Endodermal cell (in vitro differentiated cells): ENCODE measurements around the gene UPF2. TPM values are rescaled to one million over a fixed set of nuclear protein-coding genes. Genes with fewer than 3 reads are reported as not detected.

Source experiments
- DNase-seq: peaks from one replicate; pipeline ENCODE4 v3.0.0-alpha.2; 2017
- H3K27ac ChIP-seq: 2 replicates; pipeline ENCODE4 v1.5.1; 2013; ENCODE audit warnings: mild to moderate bottlenecking, low read depth, low read length, moderate library complexity
- H3K27me3 ChIP-seq: 2 replicates; pipeline ENCODE4 v1.6.1; 2013; ENCODE audit warnings: mild to moderate bottlenecking, low read length, moderate library complexity; ENCODE audit not compliant: insufficient read depth, control insufficient read depth, poor library complexity, severe bottlenecking
- H3K36me3 ChIP-seq: 2 replicates; pipeline ENCODE4 v1.7.0; 2013; ENCODE audit warnings: mild to moderate bottlenecking, low read length, moderate library complexity; ENCODE audit not compliant: control insufficient read depth, insufficient read depth
- H3K4me1 ChIP-seq: one replicate; pipeline ENCODE4 v1.7.0; 2013; ENCODE audit warnings: low read length; ENCODE audit not compliant: control insufficient read depth, insufficient read depth
- H3K4me3 ChIP-seq: 2 replicates; pipeline ENCODE4 v1.5.1; 2013; ENCODE audit warnings: mild to moderate bottlenecking, low read length, moderate library complexity
- H3K9ac ChIP-seq: 2 replicates; pipeline ENCODE4 v1.6.1; 2013; ENCODE audit warnings: mild to moderate bottlenecking, low read length, moderate library complexity; ENCODE audit not compliant: poor library complexity, severe bottlenecking; ENCODE audit errors: extremely low read depth
- H3K9me3 ChIP-seq: 2 replicates; pipeline ENCODE4 v1.6.1; 2013; ENCODE audit warnings: mild to moderate bottlenecking, low read length, moderate library complexity; ENCODE audit not compliant: control insufficient read depth
- H3K27ac Mint-ChIP-seq: 2 replicates; pipeline ENCODE4 v1.8.0; 2020; ENCODE audit warnings: mixed read lengths
- H3K27me3 Mint-ChIP-seq: 2 replicates; pipeline ENCODE4 v1.8.0; 2021; ENCODE audit warnings: mild to moderate bottlenecking, mixed read lengths; ENCODE audit not compliant: insufficient read depth
- H3K36me3 Mint-ChIP-seq: 2 replicates; pipeline ENCODE4 v1.8.0; 2020; ENCODE audit warnings: low read depth, mixed read lengths
- H3K4me1 Mint-ChIP-seq: 2 replicates; pipeline ENCODE4 v1.8.0; 2020; ENCODE audit warnings: mixed read lengths
- H3K4me3 Mint-ChIP-seq: 2 replicates; pipeline ENCODE4 v1.8.0; 2020; ENCODE audit warnings: mild to moderate bottlenecking, moderate library complexity, mixed read lengths
- H3K9me3 Mint-ChIP-seq: 2 replicates; pipeline ENCODE4 v1.8.0; 2020; ENCODE audit warnings: mild to moderate bottlenecking, mixed read lengths
- WGBS, 2 experiments: methylation state at CpG; one replicate each; pipeline versions ENCODE4 v1.1.5 to v1.1.7; 2013; ENCODE audit warnings: missing lambda C conversion rate in 2 of 2, mixed read lengths in 1 of 2; ENCODE audit not compliant: insufficient coverage in 1 of 2, insufficient read length in 1 of 2; 5-methylcytosine and 5-hydroxymethylcytosine counted together
- total RNA-seq, 2 donors: library from RNA; stranded (reverse); fragmentation: NEBNext Ultra II Directional in 1 of 2; extraction: Animal tissue kit (Norgen Biotek cat#: 25700) in 1 of 2; gene quantifications; 2 replicates in 1 of 2; 3 replicates in 1 of 2; pipeline ENCODE4 v1.2.1, GENCODE V29; 2021
- TF ChIP-seq, protein P1 (sequence below): fragments of 200-600 bp; sonication (generic); conservative IDR thresholded peaks from 2 replicates; pipeline ENCODE4 v1.5.0; 2021; ENCODE audit warnings: antibody characterized with exemption, mild to moderate bottlenecking

UPF2 gene
- total RNA-seq, 2 donors from 2014 or later: 16.8 to 23.4 TPM

DNA sequence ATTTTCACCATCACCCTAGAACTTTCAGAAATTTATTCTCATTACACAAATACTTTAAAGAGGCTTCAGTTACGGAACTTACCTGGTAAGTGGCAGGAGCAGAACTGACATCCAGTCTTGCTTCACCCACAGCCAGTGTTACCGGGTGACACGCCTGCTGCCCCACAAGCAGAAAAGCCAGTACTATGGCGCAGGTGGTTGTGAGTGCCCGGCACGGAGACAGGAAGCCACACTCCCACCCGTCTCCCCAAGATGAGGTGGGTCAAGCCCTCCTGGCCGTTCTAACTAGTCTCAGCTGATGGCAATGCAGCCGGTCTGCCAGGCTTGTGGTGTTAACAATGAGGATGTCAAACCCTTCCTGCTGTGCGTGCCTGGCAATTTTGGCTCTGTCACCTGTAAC lies 132.5 kb downstream of the UPF2 start:
- TF ChIP-seq, protein P1, sequence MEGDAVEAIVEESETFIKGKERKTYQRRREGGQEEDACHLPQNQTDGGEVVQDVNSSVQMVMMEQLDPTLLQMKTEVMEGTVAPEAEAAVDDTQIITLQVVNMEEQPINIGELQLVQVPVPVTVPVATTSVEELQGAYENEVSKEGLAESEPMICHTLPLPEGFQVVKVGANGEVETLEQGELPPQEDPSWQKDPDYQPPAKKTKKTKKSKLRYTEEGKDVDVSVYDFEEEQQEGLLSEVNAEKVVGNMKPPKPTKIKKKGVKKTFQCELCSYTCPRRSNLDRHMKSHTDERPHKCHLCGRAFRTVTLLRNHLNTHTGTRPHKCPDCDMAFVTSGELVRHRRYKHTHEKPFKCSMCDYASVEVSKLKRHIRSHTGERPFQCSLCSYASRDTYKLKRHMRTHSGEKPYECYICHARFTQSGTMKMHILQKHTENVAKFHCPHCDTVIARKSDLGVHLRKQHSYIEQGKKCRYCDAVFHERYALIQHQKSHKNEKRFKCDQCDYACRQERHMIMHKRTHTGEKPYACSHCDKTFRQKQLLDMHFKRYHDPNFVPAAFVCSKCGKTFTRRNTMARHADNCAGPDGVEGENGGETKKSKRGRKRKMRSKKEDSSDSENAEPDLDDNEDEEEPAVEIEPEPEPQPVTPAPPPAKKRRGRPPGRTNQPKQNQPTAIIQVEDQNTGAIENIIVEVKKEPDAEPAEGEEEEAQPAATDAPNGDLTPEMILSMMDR: no peak
- no peaks in the 10 kb centered on the region for H3K27me3 ChIP-seq
- H3K4me3 Mint-ChIP-seq: no peak overlapping the region
- no peak overlapping the region for H3K27ac Mint-ChIP-seq
- no peaks in the 10 kb centered on the region for H3K36me3 ChIP-seq
- DNase-seq: no peak
- H3K36me3 Mint-ChIP-seq: no peaks in the 10 kb centered on the region
- no peak overlapping the region for H3K4me3 ChIP-seq
- no peaks in the 10 kb centered on the region for H3K27me3 Mint-ChIP-seq
- no peak overlapping the region for H3K9ac ChIP-seq
- H3K4me1 ChIP-seq: peaks cover 5% of the 10 kb centered on the region
- no peak overlapping the region for H3K27ac ChIP-seq
- no peaks in the 10 kb centered on the region for H3K9me3 Mint-ChIP-seq
- H3K4me1 Mint-ChIP-seq: peaks cover 10% of the 10 kb centered on the region
- WGBS, 2 experiments: 91 to 94% methylated on average over 7 to 10 of the region's 10 CpGs
- H3K9me3 ChIP-seq: no peaks in the 10 kb centered on the region

DNA sequence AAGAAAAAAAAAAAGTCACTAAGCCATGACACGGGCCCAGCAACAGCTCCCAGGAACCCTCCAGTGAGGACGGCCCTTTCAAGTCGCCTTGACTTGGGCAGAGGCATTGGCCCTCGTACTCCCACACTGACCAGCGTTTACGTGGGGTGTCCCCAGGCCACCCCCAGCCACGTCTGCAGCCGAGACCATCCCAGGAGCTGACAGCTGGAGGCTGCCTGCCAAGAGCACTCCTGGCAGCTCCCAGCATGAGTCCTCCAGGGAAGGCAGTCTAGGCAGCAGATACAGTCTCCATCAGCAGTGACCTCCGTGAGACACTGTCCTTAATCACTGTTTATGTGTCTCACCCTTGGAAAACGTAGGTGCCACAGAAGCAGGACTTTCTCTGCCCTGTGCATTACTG lies 133.0 kb downstream of the UPF2 start:
- WGBS, 2 experiments: 87 to 89% methylated on average over 8 to 10 of the region's 10 CpGs
- peaks cover 10% of the 10 kb centered on the region for H3K4me1 Mint-ChIP-seq
- H3K27me3 ChIP-seq: no peaks in the 10 kb centered on the region
- H3K36me3 ChIP-seq: no peaks in the 10 kb centered on the region
- TF ChIP-seq, protein P1: no peak
- H3K4me3 Mint-ChIP-seq: no peak overlapping the region
- no peaks in the 10 kb centered on the region for H3K9me3 ChIP-seq
- H3K36me3 Mint-ChIP-seq: no peaks in the 10 kb centered on the region
- no peak overlapping the region for H3K27ac ChIP-seq
- no peaks in the 10 kb centered on the region for H3K27me3 Mint-ChIP-seq
- H3K9me3 Mint-ChIP-seq: no peaks in the 10 kb centered on the region
- peaks cover 5% of the 10 kb centered on the region for H3K4me1 ChIP-seq
- no peak overlapping the region for H3K27ac Mint-ChIP-seq
- no peak overlapping the region for H3K4me3 ChIP-seq
- H3K9ac ChIP-seq: no peak overlapping the region
- DNase-seq: no peak

DNA sequence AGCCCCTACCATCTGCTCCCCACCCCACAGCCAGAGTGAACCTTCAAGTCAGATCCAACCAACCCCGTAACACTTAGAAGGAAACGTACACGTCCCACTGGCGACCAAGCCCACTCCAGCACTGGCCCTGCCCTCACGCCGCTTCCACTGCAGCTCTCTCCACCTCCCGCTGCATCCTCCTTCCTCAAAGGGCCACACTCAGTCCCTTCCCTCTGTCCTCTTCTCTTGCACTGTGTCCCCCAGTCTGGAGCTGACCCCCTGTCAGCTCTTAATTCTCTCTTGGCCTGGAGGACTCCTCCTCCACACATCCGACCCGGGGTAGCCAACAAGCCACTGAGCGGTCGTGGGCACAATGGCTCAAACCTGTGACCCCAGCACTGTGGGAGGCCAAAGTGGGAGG lies 133.6 kb downstream of the UPF2 start:
- peaks cover 10% of the 10 kb centered on the region for H3K4me1 Mint-ChIP-seq
- H3K27ac ChIP-seq: no peak overlapping the region
- no peaks in the 10 kb centered on the region for H3K9me3 Mint-ChIP-seq
- no peak overlapping the region for H3K4me3 Mint-ChIP-seq
- no peaks in the 10 kb centered on the region for H3K36me3 ChIP-seq
- no peak overlapping the region for H3K27ac Mint-ChIP-seq
- no peaks in the 10 kb centered on the region for H3K27me3 ChIP-seq
- 96 to 98% methylated on average over 10 to 11 of the region's 11 CpGs for WGBS, 2 experiments
- TF ChIP-seq, protein P1: no peak
- DNase-seq: no peak
- no peak overlapping the region for H3K4me3 ChIP-seq
- no peaks in the 10 kb centered on the region for H3K36me3 Mint-ChIP-seq
- no peaks in the 10 kb centered on the region for H3K9me3 ChIP-seq
- no peak overlapping the region for H3K9ac ChIP-seq
- no peaks in the 10 kb centered on the region for H3K27me3 Mint-ChIP-seq
- peaks cover 5% of the 10 kb centered on the region for H3K4me1 ChIP-seq
